ENCODE results near the gene DCUN1D4.

The DCUN1D4 gene

DNA sequence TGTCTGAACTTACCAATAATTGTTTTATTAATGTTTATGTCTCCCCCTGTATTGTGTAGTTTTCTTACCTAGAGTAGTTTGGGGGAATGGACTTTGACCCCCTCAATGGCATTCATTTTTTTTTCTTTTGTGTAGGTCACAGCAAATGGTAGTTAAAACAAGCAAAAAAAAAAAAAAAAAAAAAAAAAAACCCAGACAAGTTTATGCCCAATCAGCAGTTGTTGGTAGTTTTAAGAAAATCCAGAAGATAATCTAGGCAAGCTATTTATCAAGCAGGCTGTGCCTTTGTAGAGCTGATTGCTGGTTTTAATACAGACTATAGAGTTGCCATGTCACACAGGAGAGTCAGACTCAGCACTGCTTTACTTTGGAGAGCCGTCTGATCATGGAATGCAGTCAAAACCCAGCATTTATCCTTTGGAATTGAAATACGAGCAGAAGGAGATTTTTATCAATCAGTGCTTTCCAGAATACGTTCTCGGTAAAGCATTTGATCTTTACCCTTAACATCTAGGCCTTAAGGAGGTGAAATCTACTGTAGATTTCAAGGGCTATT lies 16.6 kb downstream of the DCUN1D4 start:
- TF ChIP-seq TEAD4 (IDR thresholded peaks at IDR 0.05) (no peak), TCF12 (IDR thresholded peaks at IDR 0.05; ENCODE audit: low read depth) (no peak)

- no peak for TF ChIP-seq RAD21 (IDR thresholded peaks at IDR 0.05; ENCODE audit: low read depth)
- TF ChIP-seq, protein P1, sequence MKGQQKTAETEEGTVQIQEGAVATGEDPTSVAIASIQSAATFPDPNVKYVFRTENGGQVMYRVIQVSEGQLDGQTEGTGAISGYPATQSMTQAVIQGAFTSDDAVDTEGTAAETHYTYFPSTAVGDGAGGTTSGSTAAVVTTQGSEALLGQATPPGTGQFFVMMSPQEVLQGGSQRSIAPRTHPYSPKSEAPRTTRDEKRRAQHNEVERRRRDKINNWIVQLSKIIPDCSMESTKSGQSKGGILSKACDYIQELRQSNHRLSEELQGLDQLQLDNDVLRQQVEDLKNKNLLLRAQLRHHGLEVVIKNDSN (IDR thresholded peaks at IDR 0.05) = no peak
- TF ChIP-seq, protein P2, sequence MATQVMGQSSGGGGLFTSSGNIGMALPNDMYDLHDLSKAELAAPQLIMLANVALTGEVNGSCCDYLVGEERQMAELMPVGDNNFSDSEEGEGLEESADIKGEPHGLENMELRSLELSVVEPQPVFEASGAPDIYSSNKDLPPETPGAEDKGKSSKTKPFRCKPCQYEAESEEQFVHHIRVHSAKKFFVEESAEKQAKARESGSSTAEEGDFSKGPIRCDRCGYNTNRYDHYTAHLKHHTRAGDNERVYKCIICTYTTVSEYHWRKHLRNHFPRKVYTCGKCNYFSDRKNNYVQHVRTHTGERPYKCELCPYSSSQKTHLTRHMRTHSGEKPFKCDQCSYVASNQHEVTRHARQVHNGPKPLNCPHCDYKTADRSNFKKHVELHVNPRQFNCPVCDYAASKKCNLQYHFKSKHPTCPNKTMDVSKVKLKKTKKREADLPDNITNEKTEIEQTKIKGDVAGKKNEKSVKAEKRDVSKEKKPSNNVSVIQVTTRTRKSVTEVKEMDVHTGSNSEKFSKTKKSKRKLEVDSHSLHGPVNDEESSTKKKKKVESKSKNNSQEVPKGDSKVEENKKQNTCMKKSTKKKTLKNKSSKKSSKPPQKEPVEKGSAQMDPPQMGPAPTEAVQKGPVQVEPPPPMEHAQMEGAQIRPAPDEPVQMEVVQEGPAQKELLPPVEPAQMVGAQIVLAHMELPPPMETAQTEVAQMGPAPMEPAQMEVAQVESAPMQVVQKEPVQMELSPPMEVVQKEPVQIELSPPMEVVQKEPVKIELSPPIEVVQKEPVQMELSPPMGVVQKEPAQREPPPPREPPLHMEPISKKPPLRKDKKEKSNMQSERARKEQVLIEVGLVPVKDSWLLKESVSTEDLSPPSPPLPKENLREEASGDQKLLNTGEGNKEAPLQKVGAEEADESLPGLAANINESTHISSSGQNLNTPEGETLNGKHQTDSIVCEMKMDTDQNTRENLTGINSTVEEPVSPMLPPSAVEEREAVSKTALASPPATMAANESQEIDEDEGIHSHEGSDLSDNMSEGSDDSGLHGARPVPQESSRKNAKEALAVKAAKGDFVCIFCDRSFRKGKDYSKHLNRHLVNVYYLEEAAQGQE (IDR thresholded peaks at IDR 0.05; ENCODE audit: low read depth) = no peak
- TF ChIP-seq FOXM1 (IDR thresholded peaks at IDR 0.05; ENCODE audit: borderline replicate concordance, low read depth) = no peak
- no peak for TF ChIP-seq ZBTB7A (IDR thresholded peaks at IDR 0.05; ENCODE audit: low read depth)
- no peak for TF ChIP-seq NFIC (IDR thresholded peaks at IDR 0.05)
- no peak for TF ChIP-seq TCF12 (IDR thresholded peaks at IDR 0.05; ENCODE audit: low read depth)
- no peak for TF ChIP-seq TAF1 (IDR thresholded peaks at IDR 0.05; ENCODE audit: low read depth)
Measured at GRCh38 chr4:51862199-51862598, 19.2 kb downstream of the DCUN1D4 start.

- TF ChIP-seq, protein P2 (IDR thresholded peaks at IDR 0.05; ENCODE audit: low read depth) = no peak
- TF ChIP-seq TCF12 (IDR thresholded peaks at IDR 0.05; ENCODE audit: low read depth) = no peak
- no peak for TF ChIP-seq EP300 (IDR thresholded peaks at IDR 0.05; ENCODE audit: borderline replicate concordance)
- TF ChIP-seq NFIC (IDR thresholded peaks at IDR 0.05) = no peak
- TF ChIP-seq CREB1 (IDR thresholded peaks at IDR 0.05; ENCODE audit: low read depth) = no peak
- TF ChIP-seq, protein P3, sequence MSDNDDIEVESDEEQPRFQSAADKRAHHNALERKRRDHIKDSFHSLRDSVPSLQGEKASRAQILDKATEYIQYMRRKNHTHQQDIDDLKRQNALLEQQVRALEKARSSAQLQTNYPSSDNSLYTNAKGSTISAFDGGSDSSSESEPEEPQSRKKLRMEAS (IDR thresholded peaks at IDR 0.05) = no peak
- no peak for TF ChIP-seq CEBPB (IDR thresholded peaks at IDR 0.05)
- no peak for TF ChIP-seq FOXM1 (IDR thresholded peaks at IDR 0.05; ENCODE audit: borderline replicate concordance, low read depth)
- no peak for TF ChIP-seq YY1 (IDR thresholded peaks at IDR 0.05; ENCODE audit: low read depth)
- no peak for TF ChIP-seq TAF1 (IDR thresholded peaks at IDR 0.05; ENCODE audit: low read depth)
- no peak for TF ChIP-seq ZBTB7A (IDR thresholded peaks at IDR 0.05; ENCODE audit: low read depth)
- TF ChIP-seq, protein P1 (IDR thresholded peaks at IDR 0.05) = no peak
- TF ChIP-seq TEAD4 (IDR thresholded peaks at IDR 0.05) = no peak
- TF ChIP-seq RAD21 (IDR thresholded peaks at IDR 0.05; ENCODE audit: low read depth) = no peak
- no peak for TF ChIP-seq EGR1 (IDR thresholded peaks at IDR 0.05)
Measured at GRCh38 chr4:51862781-51863180, 19.8 kb downstream of the DCUN1D4 start.

- TF ChIP-seq, protein P1 (IDR thresholded peaks at IDR 0.05) = no peak
- TF ChIP-seq RAD21 (IDR thresholded peaks at IDR 0.05; ENCODE audit: low read depth) = no peak
- no peak for TF ChIP-seq YY1 (IDR thresholded peaks at IDR 0.05; ENCODE audit: low read depth)
- TF ChIP-seq, protein P3 (IDR thresholded peaks at IDR 0.05) = no peak
- TF ChIP-seq EGR1 (IDR thresholded peaks at IDR 0.05) = no peak
- TF ChIP-seq CREB1 (IDR thresholded peaks at IDR 0.05; ENCODE audit: low read depth) = no peak
- no peak for TF ChIP-seq TCF12 (IDR thresholded peaks at IDR 0.05; ENCODE audit: low read depth)
- TF ChIP-seq TAF1 (IDR thresholded peaks at IDR 0.05; ENCODE audit: low read depth) = no peak
- TF ChIP-seq NFIC (IDR thresholded peaks at IDR 0.05) = no peak
- TF ChIP-seq EP300 (IDR thresholded peaks at IDR 0.05; ENCODE audit: borderline replicate concordance) = no peak
- TF ChIP-seq ZBTB7A (IDR thresholded peaks at IDR 0.05; ENCODE audit: low read depth) = no peak
- TF ChIP-seq FOXM1 (IDR thresholded peaks at IDR 0.05; ENCODE audit: borderline replicate concordance, low read depth) = no peak
- no peak for TF ChIP-seq CEBPB (IDR thresholded peaks at IDR 0.05)
- TF ChIP-seq TEAD4 (IDR thresholded peaks at IDR 0.05) = no peak
- TF ChIP-seq, protein P2 (IDR thresholded peaks at IDR 0.05; ENCODE audit: low read depth) = no peak
Measured at GRCh38 chr4:51865717-51866116, 22.8 kb downstream of the DCUN1D4 start.

Data from Ishikawa (cell line).